Choroid plexus epithelial cell (primary cell): Measurements from ENCODE around the gene RPS21.

Experiments
- DNase-seq: peaks from one replicate; pipeline ENCODE4 v3.0.0-alpha.2; 2010; ENCODE audit warnings: low read depth
- H3K4me3 ChIP-seq: 2 replicates; pipeline ENCODE4 v1.5.1; 2011; ENCODE audit warnings: low read depth, mild to moderate bottlenecking, control low read depth, low read length, moderate library complexity
- CTCF ChIP-seq: conservative IDR thresholded peaks from 2 replicates; pipeline ENCODE4 v1.5.1; 2011; ENCODE audit warnings: low read depth, mild to moderate bottlenecking, control low read depth, inconsistent platforms, low read length, moderate library complexity

Gene RPS21

GRCh38 chr20:62361799-62362589 is 24.9 kb upstream of the RPS21 start:
- DNase-seq, result no peak
- H3K4me3 ChIP-seq, result no peak overlapping the region
- TF ChIP-seq CTCF, result no peak

- no peak for TF ChIP-seq CTCF
- H3K4me3 ChIP-seq, result no peak overlapping the region
- DNase-seq, result no peak
These were observed 24.3 kb upstream of the RPS21 start for GRCh38 chr20:62362590-62362940.

- no peak overlapping the region for H3K4me3 ChIP-seq
- no peak for TF ChIP-seq CTCF
These were observed 23.6 kb upstream of the RPS21 start for GRCh38 chr20:62362991-62363919.

GRCh38 chr20:62363920-62364851 is 22.7 kb upstream of the RPS21 start:
- H3K4me3 ChIP-seq, result no peak overlapping the region
- TF ChIP-seq CTCF, result no peak

More at GRCh38 chr20:62362991-62363919, 23.6 kb upstream of the RPS21 start:
- DNase-seq, result no peak

GRCh38 chr20:62364911-62365736 is 21.8 kb upstream of the RPS21 start:
- no peak for TF ChIP-seq CTCF
- DNase-seq, result no peak
- peak overlapping the region; percentile 65 for H3K4me3 ChIP-seq

More at GRCh38 chr20:62363920-62364851, 22.7 kb upstream of the RPS21 start:
- DNase-seq, result no peak
